Heart left ventricle (tissue), 13 donors: ENCODE data around the gene S1PR3.

ENCODE experiments used
- CTCF ChIP-seq, 12 donors: fragments of 200-600 bp; sonication (generic) in 4 of 12; IDR thresholded peaks; one replicate each; pipeline versions ENCODE4 v1.5.0 to v1.8.0; 2018 to 2022; ENCODE audit warnings: antibody characterized with exemption in 12 of 12, mild to moderate bottlenecking in 5 of 12
- POLR2A ChIP-seq, 2 donors: fragments of 450-650 bp; IDR thresholded peaks; one replicate each; pipeline ENCODE4 v1.6.1; 2017; ENCODE audit warnings: antibody characterized with exemption in 2 of 2, mild to moderate bottlenecking in 2 of 2, moderate library complexity in 2 of 2
- donor health status: ischemic (EF 13 %, LVEDD 7.1; RV severe dilation, severe dysfunction).
- donor health status: DM: no; HTN: yes; CAD: no.
- donor health status: DM: no; HTN: no; CAD: no.
- donor health status: ischemic (EF 25% LVEDD 6.9; RV normal size, moderate dysfunction).
- donor health status: ischemic (EF 25% LVEDD 5.7; RV mildly dilated, moderate dysfunction).
- donor health status: ischemic (EF 35%, LVEDD 5.7; RV mildly dilated, moderate dysfunction).
- donor health status: nonischemic (EF 11% LVEDD 7.7; RV severe dilation, severe dysfunction).
- donor health status: DM: yes; HTN: yes; CAD: no.
- donor health status: PGD.
- donor health status: ischemic (EF 29% LVEDD 5.4; RV normal size, mild dysfunction).
- donor health status: nonischemic (EF 23%, LVEDD 6.1; RV moderate dilation, normal function).

- TF ChIP-seq CTCF (IDR thresholded peaks at IDR 0.05) (no peak), POLR2A (IDR thresholded peaks at IDR 0.05) (no peak)
These were observed 35.6 kb downstream of the S1PR3 start for GRCh38 chr9:89026876-89027275.
